A172 (cell line): ENCODE measurements around the gene CCNK. TPM values are rescaled to one million over a fixed set of nuclear protein-coding genes. Genes with fewer than 3 reads are reported as not detected.

ENCODE experiments used
- DNase-seq: peaks from one replicate; pipeline ENCODE4 v3.0.0-alpha.2; 2015; ENCODE audit warnings: low spot score
- total RNA-seq: library from RNA; depleted of rRNA; stranded (reverse); fragments of >200 nt; shearing (Covaris generic); gene quantifications from 2 replicates; pipeline ENCODE4 v1.2.3, GENCODE V29; 2014

The CCNK gene
- total RNA-seq, 1 experiment from 2014 or later = 7.5 TPM

DNA sequence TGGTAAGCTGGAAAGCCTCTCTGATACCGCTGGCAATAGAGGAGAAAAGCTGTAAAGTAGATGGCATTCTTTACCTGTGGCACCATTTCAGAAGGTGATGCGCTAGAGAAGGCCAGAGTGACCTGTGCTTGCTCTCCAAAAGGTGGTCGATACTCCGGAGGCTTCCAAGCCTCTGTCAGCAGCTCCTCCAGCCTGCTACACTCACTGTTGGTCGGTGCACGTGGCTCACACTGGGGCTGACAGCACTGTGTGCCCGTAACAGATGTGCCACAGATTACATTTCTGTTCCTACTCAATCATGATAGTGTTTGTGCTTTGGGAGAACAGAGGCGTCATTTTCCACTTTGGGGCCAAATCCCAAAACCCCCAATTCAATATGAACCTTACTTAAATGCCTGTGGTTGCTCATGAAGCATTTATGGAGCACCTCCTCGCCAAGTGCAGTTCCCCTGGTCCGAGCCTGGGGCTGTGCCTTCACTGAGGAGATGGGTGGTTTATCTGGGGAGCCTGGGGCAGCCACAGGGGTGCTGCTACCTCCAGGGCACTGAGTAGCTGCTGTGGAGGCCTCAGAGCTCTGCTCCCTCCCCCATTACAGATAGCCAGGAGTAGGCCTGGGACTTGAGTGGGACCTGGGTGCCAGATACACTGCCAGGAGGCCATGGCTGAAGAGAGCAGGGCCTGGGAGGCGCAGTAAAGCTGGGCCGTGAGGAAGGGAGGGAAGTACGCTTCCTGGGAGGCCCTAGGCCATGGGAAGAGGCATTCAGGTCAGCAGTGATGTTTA, 26.8 kb downstream of the CCNK start:
- DNase-seq = no peak

DNA sequence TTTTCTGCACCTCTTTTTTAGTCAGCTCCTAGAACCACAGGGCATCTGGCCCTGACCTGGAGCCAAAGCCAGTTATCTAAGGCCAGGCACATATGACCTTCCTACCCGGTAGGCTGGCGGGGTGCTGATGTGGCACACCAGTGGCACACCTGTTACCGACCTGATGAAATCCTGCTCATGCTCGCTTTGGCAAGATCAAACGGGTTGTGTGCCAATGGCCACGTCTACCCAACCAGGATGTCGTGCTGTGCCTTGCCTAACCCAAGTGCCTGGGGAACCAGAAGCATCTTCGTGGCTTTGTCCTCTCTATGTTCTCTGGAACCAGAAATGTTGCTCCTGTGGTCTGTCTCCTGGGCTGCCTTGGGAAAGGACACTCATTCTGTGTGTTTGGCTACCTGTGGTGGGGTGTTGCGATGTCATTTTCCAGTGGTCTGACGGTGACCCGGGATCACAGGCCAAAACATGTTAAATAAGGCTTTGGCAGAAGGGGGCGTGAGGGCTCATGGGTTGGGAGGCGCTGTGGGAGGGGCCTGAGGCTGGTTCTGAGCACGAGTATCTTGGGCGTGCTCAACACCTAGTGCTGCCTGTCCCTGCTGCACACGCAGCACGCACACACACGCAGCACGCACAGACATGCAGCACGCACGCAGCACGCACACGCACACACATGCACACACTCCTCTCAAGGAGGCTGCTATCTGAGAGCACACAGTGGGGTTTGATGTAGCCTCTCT, 27.9 kb downstream of the CCNK start:
- no peak for DNase-seq

DNA sequence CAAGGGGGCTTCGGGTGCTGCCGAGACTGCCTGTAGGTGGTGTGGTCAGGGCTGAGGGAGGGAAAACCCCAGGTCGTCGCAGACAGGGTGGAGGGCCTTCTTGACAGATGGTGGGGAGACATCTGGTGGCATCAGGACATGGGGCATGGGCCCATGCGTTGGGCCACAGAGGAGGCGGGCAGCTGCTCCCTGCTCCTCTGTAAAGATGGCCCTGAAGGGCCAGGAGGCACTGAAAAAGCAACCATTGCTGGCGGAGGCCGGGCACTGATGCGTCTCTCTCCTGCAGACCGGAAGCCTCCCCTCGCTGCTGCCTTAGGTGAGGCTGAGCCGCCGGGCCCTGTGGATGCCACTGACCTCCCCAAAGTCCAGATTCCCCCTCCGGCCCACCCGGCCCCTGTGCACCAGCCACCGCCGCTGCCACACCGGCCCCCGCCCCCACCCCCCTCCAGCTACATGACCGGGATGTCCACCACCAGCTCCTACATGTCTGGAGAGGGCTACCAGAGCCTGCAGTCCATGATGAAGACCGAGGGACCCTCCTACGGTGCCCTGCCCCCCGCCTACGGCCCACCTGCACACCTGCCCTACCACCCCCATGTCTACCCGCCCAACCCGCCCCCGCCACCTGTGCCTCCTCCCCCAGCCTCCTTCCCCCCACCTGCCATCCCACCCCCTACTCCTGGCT, 28.8 kb downstream of the CCNK start:
- no peak for DNase-seq

DNA sequence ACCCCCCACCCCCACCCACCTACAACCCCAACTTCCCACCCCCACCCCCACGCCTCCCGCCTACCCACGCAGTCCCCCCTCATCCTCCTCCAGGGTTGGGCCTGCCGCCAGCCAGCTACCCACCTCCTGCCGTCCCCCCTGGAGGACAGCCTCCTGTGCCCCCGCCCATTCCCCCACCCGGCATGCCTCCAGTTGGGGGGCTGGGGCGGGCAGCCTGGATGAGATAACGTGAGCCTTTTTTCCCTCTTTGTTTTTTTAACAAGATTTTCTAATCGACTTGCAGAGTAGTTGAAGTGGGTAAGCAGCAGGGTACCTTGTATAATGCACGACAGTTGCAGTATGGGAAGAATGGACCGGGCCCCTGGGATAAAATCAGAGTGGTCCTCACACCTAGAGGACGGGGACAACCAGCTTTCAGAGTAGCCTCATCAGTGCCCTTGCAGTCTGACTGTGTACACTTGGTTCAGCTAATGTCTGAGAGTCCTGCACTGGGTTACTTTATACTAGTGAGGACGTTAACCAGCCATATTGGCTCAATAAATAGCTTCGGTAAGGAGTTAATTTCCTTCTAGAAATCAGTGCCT, 29.4 kb downstream of the CCNK start:
- no peak for DNase-seq

DNA sequence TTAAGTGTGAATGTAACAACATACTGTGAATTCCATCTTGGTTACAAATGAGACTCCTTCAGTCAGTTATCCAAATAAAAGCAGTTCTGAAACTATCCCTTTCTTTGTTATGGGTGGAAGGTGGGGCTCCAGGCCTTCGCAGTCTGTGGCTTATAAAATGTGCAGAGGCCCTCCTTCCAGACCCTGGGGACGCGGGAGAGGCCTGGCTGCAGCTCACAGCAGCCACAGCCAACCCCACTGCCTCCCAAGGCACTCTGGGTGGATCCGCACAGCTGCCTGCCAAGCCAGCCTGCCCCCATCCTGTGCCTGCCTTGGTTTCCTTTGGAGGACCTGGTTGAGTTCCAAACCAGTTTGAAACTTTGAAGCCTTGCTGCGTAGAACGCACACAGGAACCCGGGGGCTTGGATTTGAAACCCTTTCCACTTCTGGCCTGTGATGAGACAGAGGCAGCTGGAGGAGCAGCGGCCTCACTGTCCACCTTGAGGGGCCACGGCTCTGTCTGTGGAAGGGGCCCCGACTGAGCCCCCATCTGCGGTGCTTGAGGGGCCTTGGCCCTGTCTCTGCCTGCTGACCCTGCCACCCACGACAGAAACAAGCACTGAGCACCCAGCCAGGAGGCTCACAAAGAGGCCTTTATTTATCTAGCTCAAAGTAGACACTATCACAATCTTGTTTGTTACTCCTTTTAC, 30.4 kb downstream of the CCNK start:
- DNase-seq = no peak

DNA sequence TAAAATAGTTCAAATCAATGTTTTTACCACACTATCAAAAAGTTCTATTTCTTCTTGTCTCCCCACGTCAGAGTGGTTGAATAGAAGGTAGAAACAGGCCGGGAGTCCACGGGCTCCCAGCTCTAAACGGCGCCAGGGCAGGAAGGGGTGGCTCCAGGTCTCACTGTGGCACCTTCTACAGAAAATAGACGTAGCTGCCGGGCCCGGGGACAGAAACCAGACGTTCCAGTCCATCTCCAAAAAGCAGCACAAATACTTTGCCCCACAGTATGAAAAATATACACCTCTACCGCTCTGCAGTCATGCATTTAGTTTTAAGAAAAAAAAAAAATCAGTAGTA, 30.9 kb downstream of the CCNK start:
- no peak for DNase-seq

DNA sequence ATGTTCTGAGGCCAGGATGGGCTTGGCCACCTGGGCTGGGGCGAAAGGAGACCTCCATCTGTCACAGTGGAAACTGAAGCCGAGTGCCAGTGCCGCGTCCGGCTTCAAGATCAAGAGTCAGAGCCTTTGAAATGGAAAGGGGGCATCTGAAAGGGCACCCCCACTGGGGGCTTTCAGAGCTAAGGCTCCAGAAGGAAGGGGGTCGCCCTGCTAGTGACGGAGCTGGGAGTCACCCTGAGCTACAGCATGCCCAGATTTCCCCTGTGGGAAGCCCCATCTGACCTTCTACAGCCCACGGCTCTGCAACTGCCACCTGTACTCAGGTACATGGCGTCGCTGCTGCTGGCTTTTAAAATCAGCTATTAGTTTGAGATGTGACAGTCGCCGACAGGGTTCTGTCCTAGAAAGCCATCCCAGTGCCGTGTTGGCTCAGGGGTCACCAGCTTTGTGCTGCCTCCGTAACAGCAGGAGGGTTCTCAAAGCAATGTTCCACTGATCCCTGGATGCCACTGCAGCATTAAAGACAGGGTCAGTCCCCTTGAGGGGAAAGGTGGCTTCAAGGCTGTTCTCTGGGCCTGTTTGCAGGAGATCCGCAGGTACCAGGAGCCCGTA, 31.5 kb downstream of the CCNK start:
- DNase-seq = no peak

DNA sequence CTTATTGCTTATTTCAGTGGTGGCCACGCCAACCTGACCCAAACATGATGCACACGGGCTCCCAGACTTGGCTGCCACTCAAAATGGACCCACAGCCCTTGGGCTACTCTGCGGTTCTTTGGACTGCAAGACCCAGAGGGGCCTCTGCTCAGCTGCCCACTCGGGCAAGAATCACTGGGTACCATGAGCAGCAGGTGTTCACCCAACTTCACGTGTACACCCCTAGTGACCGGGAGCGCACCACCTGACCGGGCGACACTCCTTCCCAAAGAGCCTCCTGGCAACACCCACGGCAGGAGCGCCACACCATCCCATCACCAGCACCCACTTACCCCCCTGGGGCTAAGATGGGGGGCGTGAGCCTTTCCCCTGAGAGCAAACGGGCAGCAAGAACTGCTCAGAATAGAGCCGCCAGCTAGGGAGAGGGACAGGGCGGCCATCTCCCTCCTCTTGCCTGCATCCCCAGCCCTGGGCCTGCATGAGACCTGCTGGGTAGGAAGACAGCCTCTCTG, 32.0 kb downstream of the CCNK start:
- DNase-seq = no peak

DNA sequence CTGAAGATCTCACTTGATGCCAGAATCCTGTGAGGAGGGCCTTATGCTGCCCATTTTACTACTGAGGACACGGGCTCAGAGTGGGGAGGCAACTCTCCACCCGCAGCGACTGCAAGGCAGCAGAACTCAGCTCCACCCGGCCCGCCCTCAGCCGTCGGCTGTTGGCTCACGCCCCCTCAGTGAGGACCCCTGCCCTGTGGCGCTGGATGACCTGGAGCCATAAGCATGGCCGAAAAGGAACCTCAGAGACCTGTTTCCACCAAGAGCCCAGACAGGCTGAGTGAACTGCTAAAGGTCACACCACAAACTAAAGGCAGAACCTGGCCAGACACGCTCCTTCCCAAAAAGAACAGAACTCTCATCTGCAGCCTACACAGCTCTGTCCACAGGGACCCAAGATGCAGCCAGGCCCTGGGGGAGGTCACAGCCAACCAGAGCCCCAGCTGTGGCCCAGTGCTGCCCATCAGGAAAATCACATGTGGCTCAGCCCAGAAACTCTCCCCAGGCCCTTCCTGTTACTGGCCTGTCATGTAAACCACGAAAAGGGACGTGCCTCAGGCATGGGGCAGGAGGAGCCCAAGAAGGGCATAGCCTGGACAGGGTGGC, 32.8 kb downstream of the CCNK start:
- DNase-seq = no peak

DNA sequence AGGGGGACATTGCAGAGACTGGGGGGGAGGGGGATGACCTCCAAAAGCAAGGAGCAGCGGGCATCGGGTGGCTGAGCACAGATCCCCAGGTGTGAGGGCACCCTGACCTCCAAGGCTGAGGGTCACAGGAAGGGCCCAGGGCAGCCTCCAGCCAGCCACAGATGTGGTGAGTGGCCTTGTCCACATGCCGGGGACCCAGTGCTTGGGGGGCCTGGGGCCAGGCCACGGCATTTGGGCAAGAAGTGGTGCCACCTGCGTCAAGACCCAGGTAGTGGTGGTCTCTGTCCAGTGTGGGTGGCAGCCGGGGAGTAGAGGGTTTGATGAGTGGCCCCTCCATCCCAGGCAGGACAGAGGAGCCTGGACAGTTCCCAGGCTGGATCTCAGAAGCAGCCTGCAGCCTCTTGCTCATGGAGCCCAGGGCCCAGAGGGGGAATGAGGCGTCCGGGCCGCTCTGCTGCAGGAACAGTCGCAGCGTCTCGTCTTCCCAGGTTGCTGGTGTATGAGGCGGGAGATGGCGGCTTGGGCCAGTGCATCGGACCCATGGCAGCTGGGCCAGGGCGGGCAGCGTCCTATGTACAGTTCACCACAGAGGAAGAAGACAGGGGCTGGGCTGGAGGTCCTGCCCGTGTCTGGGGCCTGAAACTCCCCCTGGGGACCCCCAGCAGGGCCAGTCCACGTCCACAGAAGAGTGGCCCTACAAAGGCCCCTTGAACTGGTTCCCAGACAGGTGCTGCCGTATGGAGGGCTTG, 33.5 kb downstream of the CCNK start:
- no peak for DNase-seq

DNA sequence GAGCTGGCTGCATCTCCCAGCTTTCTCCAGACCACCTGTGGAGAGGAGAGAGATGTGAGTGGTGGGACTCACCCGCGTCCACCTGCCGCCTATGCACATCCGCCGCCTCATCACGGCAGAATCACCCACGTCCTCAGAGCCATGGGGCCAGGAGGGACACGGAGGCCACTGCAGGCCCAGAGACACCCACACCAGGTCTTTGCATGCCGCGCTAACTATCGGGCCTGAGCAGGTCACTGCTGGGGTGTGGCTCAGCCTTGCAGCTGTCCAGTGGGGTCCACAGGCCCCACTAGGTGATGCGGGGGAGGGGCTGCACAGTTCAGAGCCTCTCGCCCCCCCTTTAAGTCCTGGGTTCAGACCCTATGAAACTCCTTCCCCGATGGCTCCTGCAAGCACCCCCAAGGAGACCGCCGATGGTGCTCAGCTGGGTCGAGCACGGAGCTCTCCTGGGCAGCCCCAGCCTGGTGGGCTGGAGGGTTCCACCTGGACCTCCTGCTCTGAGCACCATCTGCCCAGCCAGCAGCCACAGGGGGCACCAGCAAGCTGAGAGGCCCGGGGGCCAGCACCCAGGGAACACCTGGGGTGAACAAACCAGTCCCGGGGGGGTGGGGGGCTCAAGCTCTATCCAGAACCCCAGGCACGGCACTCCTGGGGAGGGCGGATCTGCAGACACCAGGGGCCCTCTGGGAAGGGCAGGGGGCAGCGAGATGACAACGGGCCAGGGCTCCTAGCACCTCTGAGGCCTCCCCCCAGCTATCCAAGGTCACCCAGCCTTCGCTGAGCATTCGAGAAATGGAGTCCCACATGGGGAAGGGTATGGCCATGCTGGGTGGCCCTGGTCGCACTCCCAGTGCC, 34.3 kb downstream of the CCNK start:
- DNase-seq = no peak

DNA sequence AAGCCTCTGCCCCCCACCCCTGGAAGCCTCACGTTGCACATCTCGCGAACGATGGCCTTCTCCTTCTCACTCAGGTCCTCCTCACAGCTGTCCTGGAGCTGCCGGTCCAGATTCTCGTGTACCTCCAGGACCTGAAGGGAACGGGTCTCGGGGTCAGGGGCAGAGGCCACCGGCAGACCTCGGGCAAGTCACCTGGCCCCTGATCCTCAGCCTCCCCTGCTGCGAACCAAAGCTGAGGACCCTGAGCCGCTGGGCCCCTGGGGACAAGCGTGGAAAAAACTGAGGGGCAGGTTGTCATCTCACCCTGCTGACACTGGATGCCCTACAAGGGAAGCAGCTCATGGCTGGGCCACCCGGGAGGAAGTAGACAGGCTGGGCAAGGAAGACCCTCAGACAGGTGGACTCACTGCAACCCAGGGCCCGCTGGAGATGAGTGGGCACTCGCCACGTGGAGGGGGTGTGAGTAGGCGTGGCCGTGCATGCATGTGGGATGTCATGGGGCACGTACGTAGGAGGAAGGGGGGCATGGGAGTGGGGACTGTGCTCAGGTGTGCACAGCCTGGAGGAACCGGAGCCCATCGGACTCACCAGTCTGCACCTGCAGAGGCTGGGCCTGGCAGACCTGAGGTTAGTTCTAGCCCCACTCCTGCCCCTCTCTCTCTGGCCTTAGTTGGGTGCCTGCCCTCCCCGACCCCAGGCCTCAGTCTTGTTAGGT, 35.1 kb downstream of the CCNK start:
- no peak for DNase-seq

DNA sequence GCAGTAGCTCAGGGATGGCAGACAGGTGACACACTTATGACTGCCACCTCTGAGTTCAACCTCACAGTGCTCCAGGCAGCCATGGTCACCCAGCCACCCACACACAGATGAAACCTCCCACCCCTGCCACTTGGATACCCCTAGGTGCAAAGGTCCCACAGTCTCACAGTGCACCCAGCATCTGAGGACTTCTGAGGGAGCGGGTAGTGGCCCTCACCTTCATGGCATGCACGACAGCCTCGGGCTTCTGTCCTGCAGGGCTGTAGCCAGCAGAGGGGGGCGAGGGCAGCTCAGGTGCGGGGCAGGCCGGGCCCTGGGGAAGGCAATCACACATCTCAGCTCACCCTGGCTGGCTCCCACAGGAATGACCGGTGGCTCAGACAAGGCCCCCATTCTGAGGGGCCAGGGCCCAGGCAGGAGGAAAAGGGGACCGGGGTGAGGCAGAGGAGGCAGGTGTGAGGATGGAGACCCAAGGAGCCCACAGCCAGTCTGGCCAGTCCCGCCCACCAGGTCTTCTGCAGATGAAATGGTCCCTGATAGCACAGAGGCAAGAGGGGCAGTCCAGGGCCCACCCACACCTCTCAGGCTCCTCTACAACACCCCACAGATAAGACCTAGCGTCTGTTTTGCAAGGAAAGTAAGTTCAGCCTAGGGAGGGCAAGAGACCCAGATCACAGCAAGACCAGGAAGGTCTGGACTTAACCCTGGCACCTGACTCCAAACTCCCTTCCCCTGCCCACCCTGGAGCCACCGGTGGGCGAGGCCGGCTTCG, 35.8 kb downstream of the CCNK start:
- DNase-seq = no peak

DNA sequence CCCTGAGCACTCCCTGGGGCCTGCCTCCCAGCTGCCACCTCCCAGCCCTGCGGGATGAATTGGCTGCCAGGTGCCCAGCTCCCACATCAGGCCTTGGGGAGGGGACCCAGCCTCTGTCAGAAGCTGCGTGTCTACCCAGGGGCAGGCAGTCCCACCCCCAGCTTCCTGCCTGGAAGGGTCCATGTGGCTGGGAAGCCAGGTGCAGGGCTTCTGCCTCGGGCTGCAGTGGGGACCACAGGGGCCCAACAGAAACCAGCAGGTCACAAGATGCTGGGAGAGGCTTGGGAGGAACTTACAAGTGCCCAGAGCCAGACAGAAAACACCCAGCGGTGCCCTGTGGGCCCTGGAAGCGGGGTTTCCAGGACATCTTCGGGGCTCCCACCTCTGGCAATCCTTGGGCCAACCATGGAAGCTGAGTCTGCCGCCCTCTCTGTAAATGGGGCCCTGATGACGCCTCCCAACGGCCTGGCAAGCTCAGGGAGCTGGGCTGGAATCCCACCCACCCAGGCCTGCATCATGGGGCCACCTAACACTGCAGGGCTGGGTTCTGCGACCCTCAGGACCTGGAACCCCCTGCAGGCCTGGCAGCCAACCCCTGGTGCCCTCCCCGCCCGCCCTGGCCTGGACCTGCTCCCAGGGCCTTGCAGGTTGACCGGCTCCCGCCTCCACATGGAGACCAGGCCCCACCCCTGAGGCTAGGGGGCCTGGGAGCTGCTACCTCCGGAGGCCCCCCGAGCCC, 36.6 kb downstream of the CCNK start:
- DNase-seq = no peak

DNA sequence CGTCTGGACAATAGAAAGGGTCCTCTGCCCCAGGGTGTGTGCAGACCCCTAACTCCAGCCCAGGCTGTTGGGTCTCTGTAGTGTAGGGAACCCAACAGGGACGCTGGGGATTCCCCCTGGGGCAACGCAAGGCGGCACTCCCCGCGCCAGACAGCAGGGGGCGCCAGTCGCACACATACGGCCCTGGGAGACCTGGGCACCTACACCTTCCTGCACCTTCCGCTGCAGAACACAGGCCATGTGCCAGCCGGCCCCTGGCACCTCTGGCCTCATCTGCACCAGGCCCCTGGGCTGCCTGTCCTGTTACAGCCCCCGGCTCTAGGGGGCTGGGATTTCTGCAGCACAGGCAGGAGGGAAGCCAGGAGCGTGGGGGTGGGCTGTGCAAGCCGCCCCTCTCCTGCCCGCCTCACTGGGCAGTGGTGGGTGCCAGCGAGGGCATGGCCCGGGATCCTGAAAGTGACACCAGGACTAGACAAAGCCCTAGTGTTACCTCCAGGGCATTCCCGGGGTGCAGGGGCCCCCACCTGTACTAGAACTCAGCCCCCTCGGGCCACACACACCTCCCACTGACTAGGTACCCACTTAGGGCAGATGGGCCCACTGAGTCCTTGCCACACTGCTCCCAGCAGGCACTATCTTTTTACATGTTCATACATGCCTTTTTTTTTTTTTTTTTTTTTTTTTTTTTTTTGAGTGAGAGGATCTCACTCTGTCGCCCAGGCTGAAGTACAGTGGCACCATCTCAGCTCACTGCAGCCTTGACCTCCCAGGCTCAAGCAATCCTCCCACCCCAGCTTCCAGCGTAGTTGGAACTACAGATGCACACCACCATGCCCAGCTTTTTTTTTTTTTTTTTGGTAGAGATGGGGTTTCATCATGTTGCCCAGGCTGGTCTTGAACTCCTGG, 37.5 kb downstream of the CCNK start:
- peak; percentile 41 for DNase-seq

DNA sequence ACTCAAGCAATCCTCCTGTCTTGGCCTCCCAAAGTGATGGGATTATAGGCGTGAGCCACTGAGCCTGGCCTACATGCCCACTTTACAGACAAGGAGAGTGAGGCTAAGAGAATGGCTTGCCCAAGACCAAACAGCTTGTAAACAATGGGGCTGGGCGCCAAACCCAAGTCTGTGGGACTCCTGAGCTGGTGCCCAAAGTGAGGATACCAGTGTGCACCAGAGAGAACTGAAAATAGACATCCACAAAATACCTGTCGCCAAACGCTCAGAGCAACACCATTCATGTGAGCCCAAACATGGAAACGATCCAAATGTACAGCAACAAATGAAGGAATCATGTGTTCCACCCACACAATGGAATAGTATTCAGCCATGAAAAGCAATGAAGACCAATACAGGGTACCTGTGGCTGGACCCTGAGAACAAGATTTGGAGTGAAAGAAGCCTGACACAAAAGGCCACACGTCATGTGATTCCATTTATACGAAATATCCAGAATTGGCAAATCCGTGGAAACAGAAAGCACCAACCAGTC, 38.2 kb downstream of the CCNK start:
- DNase-seq = no peak
